Measurements from ENCODE around the gene EIF3I. TPM values are rescaled to one million over a fixed set of nuclear protein-coding genes. Genes with fewer than 3 reads are reported as not detected.

Gene EIF3I
- total and polyA plus RNA-seq, 10 of the 15 experiments (the other 5 are each of a cell fraction or from before 2014, with no cell fraction given), result 208 to 606 (median 352) TPM

DNA sequence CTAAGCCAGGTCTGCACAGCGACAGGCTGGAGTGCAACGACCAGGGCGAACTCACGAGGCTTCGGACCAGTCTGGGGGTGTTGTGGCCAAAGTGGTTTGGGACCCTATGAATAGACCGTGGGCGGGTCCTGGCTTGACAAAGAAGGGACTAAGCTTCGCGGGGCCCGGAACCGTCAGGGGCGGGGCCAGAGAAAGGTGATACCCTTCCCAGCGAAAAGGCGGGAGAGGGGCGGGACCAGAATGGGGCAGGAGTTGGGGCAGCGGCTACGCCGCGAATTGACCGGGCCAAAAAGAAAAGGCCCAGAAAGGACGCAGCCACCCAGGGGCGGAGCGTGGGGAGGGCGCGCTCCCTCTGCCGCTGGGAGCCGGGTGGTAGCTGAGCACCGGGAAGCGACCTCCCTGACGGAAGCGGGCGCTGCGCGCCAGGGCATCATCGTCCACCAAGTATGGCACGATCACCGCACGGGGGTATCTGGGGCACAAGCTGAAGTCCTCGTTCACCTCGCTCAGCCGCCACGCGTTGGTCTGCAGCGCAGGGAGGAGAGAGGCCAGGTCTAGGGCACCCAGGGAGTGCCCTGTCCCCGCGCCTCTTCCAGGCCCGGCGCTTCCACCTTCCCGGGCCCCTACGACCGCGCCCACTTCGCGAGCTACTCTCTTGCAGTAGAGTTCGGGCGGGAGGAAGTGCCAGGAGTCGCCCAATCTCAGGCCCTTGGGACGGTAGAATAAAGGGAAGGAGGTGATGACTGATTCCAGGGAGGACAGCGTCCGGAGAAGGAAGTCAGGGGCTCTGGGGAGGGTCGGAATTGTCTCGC lies 18.1 kb downstream of the EIF3I start (continued):
- TF ChIP-seq, protein P1, sequence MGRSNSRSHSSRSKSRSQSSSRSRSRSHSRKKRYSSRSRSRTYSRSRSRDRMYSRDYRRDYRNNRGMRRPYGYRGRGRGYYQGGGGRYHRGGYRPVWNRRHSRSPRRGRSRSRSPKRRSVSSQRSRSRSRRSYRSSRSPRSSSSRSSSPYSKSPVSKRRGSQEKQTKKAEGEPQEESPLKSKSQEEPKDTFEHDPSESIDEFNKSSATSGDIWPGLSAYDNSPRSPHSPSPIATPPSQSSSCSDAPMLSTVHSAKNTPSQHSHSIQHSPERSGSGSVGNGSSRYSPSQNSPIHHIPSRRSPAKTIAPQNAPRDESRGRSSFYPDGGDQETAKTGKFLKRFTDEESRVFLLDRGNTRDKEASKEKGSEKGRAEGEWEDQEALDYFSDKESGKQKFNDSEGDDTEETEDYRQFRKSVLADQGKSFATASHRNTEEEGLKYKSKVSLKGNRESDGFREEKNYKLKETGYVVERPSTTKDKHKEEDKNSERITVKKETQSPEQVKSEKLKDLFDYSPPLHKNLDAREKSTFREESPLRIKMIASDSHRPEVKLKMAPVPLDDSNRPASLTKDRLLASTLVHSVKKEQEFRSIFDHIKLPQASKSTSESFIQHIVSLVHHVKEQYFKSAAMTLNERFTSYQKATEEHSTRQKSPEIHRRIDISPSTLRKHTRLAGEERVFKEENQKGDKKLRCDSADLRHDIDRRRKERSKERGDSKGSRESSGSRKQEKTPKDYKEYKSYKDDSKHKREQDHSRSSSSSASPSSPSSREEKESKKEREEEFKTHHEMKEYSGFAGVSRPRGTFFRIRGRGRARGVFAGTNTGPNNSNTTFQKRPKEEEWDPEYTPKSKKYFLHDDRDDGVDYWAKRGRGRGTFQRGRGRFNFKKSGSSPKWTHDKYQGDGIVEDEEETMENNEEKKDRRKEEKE (IDR thresholded peaks at IDR 0.05), result no peak
- TF ChIP-seq RBBP5 (conservative IDR thresholded peaks at IDR 0.05), result no peak
- TF ChIP-seq, protein P2, sequence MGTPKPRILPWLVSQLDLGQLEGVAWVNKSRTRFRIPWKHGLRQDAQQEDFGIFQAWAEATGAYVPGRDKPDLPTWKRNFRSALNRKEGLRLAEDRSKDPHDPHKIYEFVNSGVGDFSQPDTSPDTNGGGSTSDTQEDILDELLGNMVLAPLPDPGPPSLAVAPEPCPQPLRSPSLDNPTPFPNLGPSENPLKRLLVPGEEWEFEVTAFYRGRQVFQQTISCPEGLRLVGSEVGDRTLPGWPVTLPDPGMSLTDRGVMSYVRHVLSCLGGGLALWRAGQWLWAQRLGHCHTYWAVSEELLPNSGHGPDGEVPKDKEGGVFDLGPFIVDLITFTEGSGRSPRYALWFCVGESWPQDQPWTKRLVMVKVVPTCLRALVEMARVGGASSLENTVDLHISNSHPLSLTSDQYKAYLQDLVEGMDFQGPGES (IDR thresholded peaks at IDR 0.05), result no peak
- no peak for TF ChIP-seq ZNF622 (IDR thresholded peaks at IDR 0.05)
- TF ChIP-seq, protein P3, sequence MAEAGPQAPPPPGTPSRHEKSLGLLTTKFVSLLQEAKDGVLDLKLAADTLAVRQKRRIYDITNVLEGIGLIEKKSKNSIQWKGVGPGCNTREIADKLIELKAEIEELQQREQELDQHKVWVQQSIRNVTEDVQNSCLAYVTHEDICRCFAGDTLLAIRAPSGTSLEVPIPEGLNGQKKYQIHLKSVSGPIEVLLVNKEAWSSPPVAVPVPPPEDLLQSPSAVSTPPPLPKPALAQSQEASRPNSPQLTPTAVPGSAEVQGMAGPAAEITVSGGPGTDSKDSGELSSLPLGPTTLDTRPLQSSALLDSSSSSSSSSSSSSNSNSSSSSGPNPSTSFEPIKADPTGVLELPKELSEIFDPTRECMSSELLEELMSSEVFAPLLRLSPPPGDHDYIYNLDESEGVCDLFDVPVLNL (IDR thresholded peaks at IDR 0.05; ENCODE audit: low read depth, low read length), result no peak
- no peak for TF ChIP-seq KLF5 (IDR thresholded peaks at IDR 0.05; ENCODE audit: partially characterized antibody)
- TF ChIP-seq ZNF24 (IDR thresholded peaks at IDR 0.05), result no peak
- no peak for TF ChIP-seq NFXL1 (IDR thresholded peaks at IDR 0.05; ENCODE audit: borderline replicate concordance)
- TF ChIP-seq, protein P4, sequence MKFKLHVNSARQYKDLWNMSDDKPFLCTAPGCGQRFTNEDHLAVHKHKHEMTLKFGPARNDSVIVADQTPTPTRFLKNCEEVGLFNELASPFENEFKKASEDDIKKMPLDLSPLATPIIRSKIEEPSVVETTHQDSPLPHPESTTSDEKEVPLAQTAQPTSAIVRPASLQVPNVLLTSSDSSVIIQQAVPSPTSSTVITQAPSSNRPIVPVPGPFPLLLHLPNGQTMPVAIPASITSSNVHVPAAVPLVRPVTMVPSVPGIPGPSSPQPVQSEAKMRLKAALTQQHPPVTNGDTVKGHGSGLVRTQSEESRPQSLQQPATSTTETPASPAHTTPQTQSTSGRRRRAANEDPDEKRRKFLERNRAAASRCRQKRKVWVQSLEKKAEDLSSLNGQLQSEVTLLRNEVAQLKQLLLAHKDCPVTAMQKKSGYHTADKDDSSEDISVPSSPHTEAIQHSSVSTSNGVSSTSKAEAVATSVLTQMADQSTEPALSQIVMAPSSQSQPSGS (IDR thresholded peaks at IDR 0.05; ENCODE audit: low read length), result no peak
- no peak for TF ChIP-seq ZZZ3 (IDR thresholded peaks at IDR 0.05; ENCODE audit: control insufficient read depth, insufficient read length, low read depth)
- TF ChIP-seq, protein P5, sequence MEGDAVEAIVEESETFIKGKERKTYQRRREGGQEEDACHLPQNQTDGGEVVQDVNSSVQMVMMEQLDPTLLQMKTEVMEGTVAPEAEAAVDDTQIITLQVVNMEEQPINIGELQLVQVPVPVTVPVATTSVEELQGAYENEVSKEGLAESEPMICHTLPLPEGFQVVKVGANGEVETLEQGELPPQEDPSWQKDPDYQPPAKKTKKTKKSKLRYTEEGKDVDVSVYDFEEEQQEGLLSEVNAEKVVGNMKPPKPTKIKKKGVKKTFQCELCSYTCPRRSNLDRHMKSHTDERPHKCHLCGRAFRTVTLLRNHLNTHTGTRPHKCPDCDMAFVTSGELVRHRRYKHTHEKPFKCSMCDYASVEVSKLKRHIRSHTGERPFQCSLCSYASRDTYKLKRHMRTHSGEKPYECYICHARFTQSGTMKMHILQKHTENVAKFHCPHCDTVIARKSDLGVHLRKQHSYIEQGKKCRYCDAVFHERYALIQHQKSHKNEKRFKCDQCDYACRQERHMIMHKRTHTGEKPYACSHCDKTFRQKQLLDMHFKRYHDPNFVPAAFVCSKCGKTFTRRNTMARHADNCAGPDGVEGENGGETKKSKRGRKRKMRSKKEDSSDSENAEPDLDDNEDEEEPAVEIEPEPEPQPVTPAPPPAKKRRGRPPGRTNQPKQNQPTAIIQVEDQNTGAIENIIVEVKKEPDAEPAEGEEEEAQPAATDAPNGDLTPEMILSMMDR (IDR thresholded peaks at IDR 0.05 in 2 of 3, conservative IDR thresholded peaks at IDR 0.05 in 1 of 3; ENCODE audit: control insufficient read depth in 2 of 3, extremely low read depth in 1 of 3, insufficient read depth in 1 of 3, low read depth in 3 of 3, low read length in 3 of 3), result peak in 2 of 3 experiments; percentile 27 to 46; a peak in 3 of 6 replicates
- no peak for TF ChIP-seq ASH2L (IDR thresholded peaks at IDR 0.05; ENCODE audit: borderline replicate concordance, low read depth)
- TF ChIP-seq ESRRA (IDR thresholded peaks at IDR 0.05; ENCODE audit: low read length), result no peak

Data from GM12878 (cell line).